Activated CD8-positive, alpha-beta memory T cell treated with anti-CD3 and anti-CD28 coated beads for 4 hours (primary cell): ENCODE data around the gene ARHGDIG.

Source experiments
- DNase-seq, 2 donors: peaks; one replicate each; pipeline ENCODE4 v3.0.0-alpha.2; 2020; ENCODE audit warnings: low read depth in 2 of 2

ARHGDIG gene

GRCh38 chr16:280991-281659 lies 734 bp downstream of the ARHGDIG start:
- no peak for DNase-seq

- DNase-seq = no peak
These were observed 1.4 kb downstream of the ARHGDIG start for GRCh38 chr16:281660-282255.

GRCh38 chr16:282491-282890 lies 2.1 kb downstream of the ARHGDIG start:
- DNase-seq = no peak

- DNase-seq = no peak
These were observed 2.8 kb downstream of the ARHGDIG start, which contains the start of gene PDIA2 for GRCh38 chr16:283033-283805. PDIA2 (plus strand) TSS chr16:283164; CDS start chr16:283170, 6 bp downstream.

- DNase-seq = no peak
These were observed 4.1 kb downstream of the ARHGDIG start for GRCh38 chr16:284204-285120.

GRCh38 chr16:285146-286055 lies 5.0 kb downstream of the ARHGDIG start:
- no peak for DNase-seq

GRCh38 chr16:286491-287297 lies 6.3 kb downstream of the ARHGDIG start:
- DNase-seq = no peak

- DNase-seq = no peak
These were observed 7.0 kb downstream of the ARHGDIG start for GRCh38 chr16:287298-287811.

- DNase-seq = no peak
These were observed 7.9 kb downstream of the ARHGDIG start for GRCh38 chr16:287981-288920.

- no peak for DNase-seq
These were observed 9.1 kb downstream of the ARHGDIG start for GRCh38 chr16:289395-289997.

- no peak for DNase-seq
These were observed 9.8 kb downstream of the ARHGDIG start for GRCh38 chr16:290015-290680.

- DNase-seq = no peak
These were observed 10.5 kb downstream of the ARHGDIG start for GRCh38 chr16:290681-291405.

- DNase-seq = no peak
These were observed 11.1 kb downstream of the ARHGDIG start for GRCh38 chr16:291539-291938.

- DNase-seq = no peak
These were observed 12.8 kb downstream of the ARHGDIG start for GRCh38 chr16:293043-293775.

GRCh38 chr16:296276-296675 lies 15.9 kb downstream of the ARHGDIG start:
- no peak for DNase-seq
